Endothelial cell of umbilical vein (primary cell): ENCODE data around the gene PITPNB. TPM values are rescaled to one million over a fixed set of nuclear protein-coding genes. Genes with fewer than 3 reads are reported as not detected.

Experiments used
- BruUV-seq: library from RNA; stranded (reverse); fragments of 400-500 nt; replicated peaks from 2 replicates; lab custom pipeline; 2021; lab: Mats Ljungman, UMichigan
- CTCF ChIA-PET: fragments of 300-600, 350-600 bp; sonication (Branson Sonifier 250); formaldehyde crosslinking; loops from one replicate; lab custom pipeline; 2021; ENCODE audit warnings: antibody characterized with exemption, inconsistent platforms; lab: Charles Lee
- POLR2A ChIA-PET: fragments of 300-600, 350-600 bp; sonication (Branson Sonifier 250); formaldehyde crosslinking; loops from one replicate; lab custom pipeline; 2021; ENCODE audit warnings: antibody characterized with exemption, inconsistent platforms; lab: Charles Lee
- DNase-seq: peaks from one replicate; pipeline ENCODE4 v3.0.0-alpha.2; 2011; ENCODE audit warnings: low read depth, low spot score
- FAIRE-seq: peaks from 2 replicates; lab custom pipeline; 2011; peaks lifted over from hg19 to GRCh38; lab: Jason Lieb, UNC
- H2AFZ ChIP-seq: 2 replicates; pipeline ENCODE4 v1.6.0; 2012; ENCODE audit warnings: low read depth, low read length, control low read depth, inconsistent platforms
- H3K27ac ChIP-seq: 2 replicates; pipeline ENCODE4 v1.5.1; 2011; ENCODE audit warnings: low read depth, mild to moderate bottlenecking, control low read depth, low read length, moderate library complexity; ENCODE audit not compliant: insufficient read depth
- H3K27me3 ChIP-seq, 2 experiments: 2 replicates each; pipeline versions ENCODE4 v1.6.0 to v1.6.1; 2011; ENCODE audit warnings: low read length in 2 of 2, mixed read lengths in 1 of 2; ENCODE audit not compliant: control insufficient read depth in 2 of 2, insufficient read depth in 2 of 2
- H3K36me3 ChIP-seq, 2 experiments: 2 replicates in 1 of 2; 3 replicates in 1 of 2; pipeline ENCODE4 v1.5.1; 2011; ENCODE audit warnings: low read length in 2 of 2, mild to moderate bottlenecking in 1 of 2, moderate library complexity in 1 of 2; ENCODE audit not compliant: control insufficient read depth in 2 of 2, insufficient read depth in 2 of 2; ENCODE audit errors: extremely low read depth in 1 of 2
- H3K4me1 ChIP-seq: 3 replicates; pipeline ENCODE4 v1.5.1; 2011; ENCODE audit warnings: mild to moderate bottlenecking, low read length; ENCODE audit not compliant: control insufficient read depth, insufficient read depth; ENCODE audit errors: extremely low read depth
- H3K4me2 ChIP-seq: 2 replicates; pipeline ENCODE4 v1.6.1; 2011; ENCODE audit warnings: low read length, control low read depth, mixed read lengths; ENCODE audit not compliant: insufficient read depth
- H3K4me3 ChIP-seq, 3 experiments: fragments of 200-600 bp in 1 of 3; sonication (generic), shearing (Covaris generic) in 1 of 3; replicated peaks in 1 of 3; 2 replicates each; pipeline ENCODE4 v1.5.1; 2011 to 2016; ENCODE audit warnings: control low read depth in 3 of 3, low read length in 3 of 3, mild to moderate bottlenecking in 2 of 3, inconsistent platforms in 1 of 3, low read depth in 1 of 3, moderate library complexity in 1 of 3; ENCODE audit not compliant: insufficient read depth in 1 of 3
- H3K79me2 ChIP-seq: 2 replicates; pipeline ENCODE4 v1.6.0; 2012; ENCODE audit warnings: low read length, inconsistent platforms; ENCODE audit not compliant: control insufficient read depth, insufficient read depth
- H3K9ac ChIP-seq: replicated peaks from 2 replicates; pipeline ENCODE3; 2011; ENCODE audit warnings: low read length, control low read depth; ENCODE audit not compliant: insufficient read depth; ENCODE audit errors: extremely low read depth
- H3K9me1 ChIP-seq: replicated peaks from 3 replicates; pipeline ENCODE4 v1.6.0; 2011; ENCODE audit warnings: mild to moderate bottlenecking, low read length; ENCODE audit not compliant: control insufficient read depth, insufficient read depth; ENCODE audit errors: extremely low read depth
- H3K9me3 ChIP-seq: replicated peaks from 2 replicates; pipeline ENCODE4 v1.5.1; 2012; ENCODE audit warnings: low read length, inconsistent platforms; ENCODE audit not compliant: control insufficient read depth, insufficient read depth
- H4K20me1 ChIP-seq: replicated peaks from 2 replicates; pipeline ENCODE3; 2011; ENCODE audit warnings: mild to moderate bottlenecking, low read length; ENCODE audit not compliant: control insufficient read depth, insufficient read depth; ENCODE audit errors: extremely low read depth
- EZH2 ChIP-seq: IDR thresholded peaks from 2 replicates; pipeline ENCODE4 v1.6.1; 2012; ENCODE audit warnings: borderline replicate concordance, low read depth, mild to moderate bottlenecking, moderate library complexity, low read length, inconsistent platforms; ENCODE audit not compliant: severe bottlenecking
- FOS ChIP-seq: IDR thresholded peaks from 2 replicates; pipeline ENCODE4 v1.6.1; 2011; ENCODE audit warnings: mild to moderate bottlenecking, low read length, moderate library complexity, borderline replicate concordance; ENCODE audit not compliant: insufficient read depth
- GATA2 ChIP-seq: IDR thresholded peaks from 2 replicates; pipeline ENCODE4 v1.7.0; 2011; ENCODE audit warnings: low read depth, mild to moderate bottlenecking, moderate library complexity, mixed read lengths, low read length; ENCODE audit not compliant: insufficient read length, insufficient read depth
- JUN ChIP-seq: IDR thresholded peaks from 2 replicates; pipeline ENCODE4 v1.6.1; 2011; ENCODE audit warnings: borderline replicate concordance, low read depth; ENCODE audit not compliant: insufficient read length, insufficient read depth
- MAX ChIP-seq: IDR thresholded peaks from 2 replicates; pipeline ENCODE4 v1.6.1; 2011; ENCODE audit not compliant: insufficient read depth, insufficient read length
- MYC ChIP-seq: IDR thresholded peaks from one replicate; pipeline ENCODE4 v1.6.1; 2011; ENCODE audit warnings: mild to moderate bottlenecking, low read depth, low read length
- POLR2A ChIP-seq: IDR thresholded peaks from 2 replicates; pipeline ENCODE4 v1.6.1; 2012; ENCODE audit warnings: low read depth, mild to moderate bottlenecking, control low read depth, low read length
- POLR2AphosphoS5 ChIP-seq: IDR thresholded peaks from 2 replicates; pipeline ENCODE4 v1.6.1; 2012; ENCODE audit warnings: low read depth, mild to moderate bottlenecking, control low read depth, low read length, moderate library complexity; ENCODE audit not compliant: insufficient read depth
- dilution Hi-C: fragments of 300-500 bp; cut with MboI; formaldehyde crosslinking; loops from one replicate; pipeline ENCODE4 v1.15.0; 2019; ENCODE audit warnings: low sequenced_read_pairs; ENCODE audit not compliant: extremely low pct_ligation_motif_present
- intact Hi-C: fragments of 100-400 bp; cut with micrococcal nuclease; formaldehyde crosslinking; loops from one replicate; pipeline ENCODE4 v1.10.0; 2022
- polyA plus RNA-seq, 4 experiments: library from polyadenylated mRNA; depleted of rRNA in 3 of 4; stranded (reverse) in 3 of 4; unstranded in 1 of 4; fragments of >200 nt; gene quantifications; 2 replicates each; pipeline versions ENCODE4 v1.2.1 to v1.2.3, GENCODE V29; 2011 to 2012; ENCODE audit warnings: missing spikeins in 1 of 4
- total RNA-seq: library from RNA; stranded (reverse); gene quantifications from 2 replicates; pipeline ENCODE4 v1.2.3, GENCODE V29; 2021
- TF ChIP-seq, protein P1 (sequence below), 2 donors: IDR thresholded peaks; 1 replicate in 1 of 2; 2 replicates in 1 of 2; pipeline ENCODE4 v1.5.1; 2011; ENCODE audit warnings: low read length in 2 of 2, mild to moderate bottlenecking in 2 of 2, moderate library complexity in 2 of 2, control low read depth in 1 of 2, inconsistent platforms in 1 of 2, low read depth in 1 of 2; ENCODE audit not compliant: insufficient read depth in 1 of 2; ENCODE audit errors: extremely low read depth in 1 of 2

The PITPNB gene
- total and polyA plus RNA-seq, 2 donors (not counting 3 experiments of a cell fraction or from before 2014, with no cell fraction given) = 29.7 to 108 TPM

DNA sequence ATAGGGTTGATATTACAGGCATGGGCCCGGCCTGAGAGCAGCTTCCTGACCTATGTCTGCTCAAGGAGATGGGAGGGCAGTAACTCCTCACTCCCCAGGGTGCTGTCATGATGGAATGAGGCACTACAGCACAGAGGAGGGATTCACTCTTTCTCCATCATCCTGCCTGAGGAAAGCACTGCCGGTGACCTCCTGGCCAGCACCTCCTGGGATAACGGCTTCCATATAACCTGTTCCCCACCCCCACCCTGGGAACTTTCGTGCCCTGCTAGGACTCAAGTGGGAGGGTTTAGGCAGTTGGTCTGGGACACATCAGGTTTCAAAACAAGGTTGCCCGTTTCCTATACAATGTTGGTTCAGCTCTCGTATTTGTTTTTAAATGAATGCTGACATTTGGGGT lies 74.8 kb downstream of the PITPNB start:
- no peaks in the 10 kb centered on the region for H3K4me1 ChIP-seq
- FAIRE-seq = no peak
- H3K27me3 ChIP-seq = no peaks in the 10 kb centered on the region
- ChIA-PET POLR2A (no interaction called here), CTCF (no interaction called here)
- H3K9ac ChIP-seq = no peak overlapping the region
- H4K20me1 ChIP-seq = no peaks in the 10 kb centered on the region
- no peaks in the 10 kb centered on the region for H3K9me1 ChIP-seq
- intact Hi-C loops (no loop called here), dilution Hi-C loops (no loop called here)
- H2AFZ ChIP-seq = no peak overlapping the region
- peaks cover 0 to 16% of the 10 kb centered on the region in 2 experiments for H3K36me3 ChIP-seq
- no peaks in the 10 kb centered on the region for H3K79me2 ChIP-seq
- TF ChIP-seq GATA2 (no peak), MYC (no peak), POLR2A (no peak), MAX (no peak), EZH2 (no peak), POLR2AphosphoS5 (no peak), JUN (no peak), FOS (no peak)
- TF ChIP-seq, protein P1, sequence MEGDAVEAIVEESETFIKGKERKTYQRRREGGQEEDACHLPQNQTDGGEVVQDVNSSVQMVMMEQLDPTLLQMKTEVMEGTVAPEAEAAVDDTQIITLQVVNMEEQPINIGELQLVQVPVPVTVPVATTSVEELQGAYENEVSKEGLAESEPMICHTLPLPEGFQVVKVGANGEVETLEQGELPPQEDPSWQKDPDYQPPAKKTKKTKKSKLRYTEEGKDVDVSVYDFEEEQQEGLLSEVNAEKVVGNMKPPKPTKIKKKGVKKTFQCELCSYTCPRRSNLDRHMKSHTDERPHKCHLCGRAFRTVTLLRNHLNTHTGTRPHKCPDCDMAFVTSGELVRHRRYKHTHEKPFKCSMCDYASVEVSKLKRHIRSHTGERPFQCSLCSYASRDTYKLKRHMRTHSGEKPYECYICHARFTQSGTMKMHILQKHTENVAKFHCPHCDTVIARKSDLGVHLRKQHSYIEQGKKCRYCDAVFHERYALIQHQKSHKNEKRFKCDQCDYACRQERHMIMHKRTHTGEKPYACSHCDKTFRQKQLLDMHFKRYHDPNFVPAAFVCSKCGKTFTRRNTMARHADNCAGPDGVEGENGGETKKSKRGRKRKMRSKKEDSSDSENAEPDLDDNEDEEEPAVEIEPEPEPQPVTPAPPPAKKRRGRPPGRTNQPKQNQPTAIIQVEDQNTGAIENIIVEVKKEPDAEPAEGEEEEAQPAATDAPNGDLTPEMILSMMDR (IDR thresholded peaks at IDR 0.05; ENCODE audit: extremely low read depth in 1 of 2, insufficient read depth in 1 of 2, low read depth in 1 of 2, low read length in 2 of 2) = no peak
- no peaks in the 10 kb centered on the region for H3K9me3 ChIP-seq
- no peak overlapping the region for H3K4me2 ChIP-seq
- BruUV-seq = no TSS peak
- H3K27ac ChIP-seq = no peak overlapping the region
- no peak for DNase-seq
- no peak overlapping the region for H3K4me3 ChIP-seq
